HepG2 (cell line): ENCODE measurements around the gene MARCHF9.
A peak's percentile ranks its signal among the peaks of the same experiment; 100 is the strongest.

ENCODE experiments used
- ARID2 ChIP-seq: sonication (generic); formaldehyde crosslinking; IDR thresholded peaks from 2 replicates; pipeline ENCODE4 v1.8.1; 2022; ENCODE audit warnings: mild to moderate bottlenecking, missing genetic modification reagents, borderline replicate concordance
- CBX5 ChIP-seq: sonication (generic); formaldehyde crosslinking; IDR thresholded peaks from 2 replicates; pipeline ENCODE4 v1.4.0; 2020; ENCODE audit warnings: missing genetic modification reagents, borderline replicate concordance
- CTCF ChIP-seq: sonication (generic); formaldehyde crosslinking; IDR thresholded peaks from 2 replicates; pipeline ENCODE4 v1.5.0; 2020; ENCODE audit warnings: mild to moderate bottlenecking, missing genetic modification reagents, moderate library complexity
- FOXO1 ChIP-seq: sonication (generic); formaldehyde crosslinking; IDR thresholded peaks from 2 replicates; pipeline ENCODE4 v1.4.0; 2020; ENCODE audit warnings: missing genetic modification reagents
- GPN1 ChIP-seq: sonication (generic); formaldehyde crosslinking; IDR thresholded peaks from 2 replicates; pipeline ENCODE4 v1.5.1; 2020; ENCODE audit warnings: missing genetic modification reagents, borderline replicate concordance
- MEIS2 ChIP-seq: sonication (generic); formaldehyde crosslinking; IDR thresholded peaks from 2 replicates; pipeline ENCODE4 v1.9.0; 2021; ENCODE audit warnings: mild to moderate bottlenecking, missing genetic modification reagents
- RXRA ChIP-seq: sonication (generic); formaldehyde crosslinking; IDR thresholded peaks from 2 replicates; pipeline ENCODE4 v1.5.1; 2020; ENCODE audit warnings: missing genetic modification reagents
- ZFYVE20 ChIP-seq: sonication (generic); formaldehyde crosslinking; IDR thresholded peaks from 2 replicates; pipeline ENCODE4 v1.8.0; 2023; ENCODE audit warnings: low read depth, mild to moderate bottlenecking, moderate library complexity, missing genetic modification reagents, borderline replicate concordance
- ZNF496 ChIP-seq: sonication (generic); formaldehyde crosslinking; IDR thresholded peaks from 2 replicates; pipeline ENCODE4 v1.8.1; 2023; ENCODE audit warnings: mild to moderate bottlenecking, moderate library complexity, missing genetic modification reagents; ENCODE audit not compliant: insufficient replicate concordance
- TF ChIP-seq, protein P1 (sequence below): IDR thresholded peaks from 2 replicates; pipeline ENCODE4 v1.6.1; 2012; ENCODE audit warnings: low read length, improper control_type of control experiment
- TF ChIP-seq, protein P2 (sequence below): sonication (generic); formaldehyde crosslinking; IDR thresholded peaks from 2 replicates; pipeline ENCODE4 v1.4.0; 2020; ENCODE audit warnings: missing genetic modification reagents

DNA sequence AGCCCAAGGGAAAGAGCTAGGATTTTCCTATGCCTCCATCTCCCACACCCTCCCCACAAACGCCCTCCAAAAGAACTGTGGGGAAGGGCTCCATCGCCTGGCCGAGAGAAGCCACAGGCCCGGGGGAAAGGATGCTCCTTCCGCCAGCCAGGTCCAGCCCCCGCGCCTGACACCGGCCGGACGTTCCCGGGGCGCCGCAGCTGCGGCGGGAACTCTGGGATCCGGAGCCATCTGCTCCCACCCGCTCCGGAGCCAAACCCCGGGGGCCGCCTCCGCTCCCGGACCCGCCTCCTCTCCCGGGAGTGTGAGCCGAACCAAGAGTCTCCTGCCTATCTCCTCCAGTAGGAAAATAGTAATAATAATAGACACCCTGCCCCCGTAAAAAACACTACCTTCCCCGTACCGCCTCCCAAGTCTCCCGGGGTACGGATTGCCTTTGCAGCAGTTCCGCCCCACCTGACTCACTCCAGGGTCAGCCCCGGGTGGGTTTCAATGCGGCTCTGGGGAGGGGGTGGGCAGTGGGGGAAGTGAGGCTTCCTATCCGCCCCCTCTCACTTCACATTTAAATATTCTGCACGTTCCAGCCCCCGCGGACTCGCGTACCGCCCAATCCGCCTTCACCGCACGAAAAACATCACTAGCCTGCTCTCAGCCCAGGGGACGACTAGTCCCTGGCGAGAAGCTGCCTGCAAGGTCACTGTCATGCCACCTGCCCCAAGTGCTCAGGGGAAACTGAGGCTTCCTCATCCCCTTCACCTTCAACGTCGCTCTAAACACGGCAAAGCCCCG is 18.8 kb upstream of the MARCHF9 start:
- TF ChIP-seq CTCF (CRISPR knock-in tag) = peak; percentile 71
- TF ChIP-seq MEIS2 = no peak
- TF ChIP-seq CBX5 (CRISPR knock-in tag) = no peak
- TF ChIP-seq ZFYVE20 (CRISPR knock-in tag) = no peak
- TF ChIP-seq ZNF496 (CRISPR knock-in tag) = no peak
- TF ChIP-seq, protein P1, sequence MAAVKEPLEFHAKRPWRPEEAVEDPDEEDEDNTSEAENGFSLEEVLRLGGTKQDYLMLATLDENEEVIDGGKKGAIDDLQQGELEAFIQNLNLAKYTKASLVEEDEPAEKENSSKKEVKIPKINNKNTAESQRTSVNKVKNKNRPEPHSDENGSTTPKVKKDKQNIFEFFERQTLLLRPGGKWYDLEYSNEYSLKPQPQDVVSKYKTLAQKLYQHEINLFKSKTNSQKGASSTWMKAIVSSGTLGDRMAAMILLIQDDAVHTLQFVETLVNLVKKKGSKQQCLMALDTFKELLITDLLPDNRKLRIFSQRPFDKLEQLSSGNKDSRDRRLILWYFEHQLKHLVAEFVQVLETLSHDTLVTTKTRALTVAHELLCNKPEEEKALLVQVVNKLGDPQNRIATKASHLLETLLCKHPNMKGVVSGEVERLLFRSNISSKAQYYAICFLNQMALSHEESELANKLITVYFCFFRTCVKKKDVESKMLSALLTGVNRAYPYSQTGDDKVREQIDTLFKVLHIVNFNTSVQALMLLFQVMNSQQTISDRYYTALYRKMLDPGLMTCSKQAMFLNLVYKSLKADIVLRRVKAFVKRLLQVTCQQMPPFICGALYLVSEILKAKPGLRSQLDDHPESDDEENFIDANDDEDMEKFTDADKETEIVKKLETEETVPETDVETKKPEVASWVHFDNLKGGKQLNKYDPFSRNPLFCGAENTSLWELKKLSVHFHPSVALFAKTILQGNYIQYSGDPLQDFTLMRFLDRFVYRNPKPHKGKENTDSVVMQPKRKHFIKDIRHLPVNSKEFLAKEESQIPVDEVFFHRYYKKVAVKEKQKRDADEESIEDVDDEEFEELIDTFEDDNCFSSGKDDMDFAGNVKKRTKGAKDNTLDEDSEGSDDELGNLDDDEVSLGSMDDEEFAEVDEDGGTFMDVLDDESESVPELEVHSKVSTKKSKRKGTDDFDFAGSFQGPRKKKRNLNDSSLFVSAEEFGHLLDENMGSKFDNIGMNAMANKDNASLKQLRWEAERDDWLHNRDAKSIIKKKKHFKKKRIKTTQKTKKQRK = no peak
- TF ChIP-seq, protein P2, sequence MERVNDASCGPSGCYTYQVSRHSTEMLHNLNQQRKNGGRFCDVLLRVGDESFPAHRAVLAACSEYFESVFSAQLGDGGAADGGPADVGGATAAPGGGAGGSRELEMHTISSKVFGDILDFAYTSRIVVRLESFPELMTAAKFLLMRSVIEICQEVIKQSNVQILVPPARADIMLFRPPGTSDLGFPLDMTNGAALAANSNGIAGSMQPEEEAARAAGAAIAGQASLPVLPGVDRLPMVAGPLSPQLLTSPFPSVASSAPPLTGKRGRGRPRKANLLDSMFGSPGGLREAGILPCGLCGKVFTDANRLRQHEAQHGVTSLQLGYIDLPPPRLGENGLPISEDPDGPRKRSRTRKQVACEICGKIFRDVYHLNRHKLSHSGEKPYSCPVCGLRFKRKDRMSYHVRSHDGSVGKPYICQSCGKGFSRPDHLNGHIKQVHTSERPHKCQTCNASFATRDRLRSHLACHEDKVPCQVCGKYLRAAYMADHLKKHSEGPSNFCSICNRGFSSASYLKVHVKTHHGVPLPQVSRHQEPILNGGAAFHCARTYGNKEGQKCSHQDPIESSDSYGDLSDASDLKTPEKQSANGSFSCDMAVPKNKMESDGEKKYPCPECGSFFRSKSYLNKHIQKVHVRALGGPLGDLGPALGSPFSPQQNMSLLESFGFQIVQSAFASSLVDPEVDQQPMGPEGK (CRISPR knock-in tag) = peak; percentile 50
- no peak for TF ChIP-seq GPN1 (CRISPR knock-in tag)
- no peak for TF ChIP-seq RXRA
- no peak for TF ChIP-seq FOXO1 (CRISPR knock-in tag)
- no peak for TF ChIP-seq ARID2 (CRISPR knock-in tag)
